HG03139 (cell line): ENCODE data around the gene KLC4.

Experiments used
- ATAC-seq: cut with Tn5 transposase; IDR thresholded peaks from one replicate; pipeline ENCODE4 v1.9.1; 2021; ENCODE audit not compliant: unreplicated experiment

KLC4 gene

DNA sequence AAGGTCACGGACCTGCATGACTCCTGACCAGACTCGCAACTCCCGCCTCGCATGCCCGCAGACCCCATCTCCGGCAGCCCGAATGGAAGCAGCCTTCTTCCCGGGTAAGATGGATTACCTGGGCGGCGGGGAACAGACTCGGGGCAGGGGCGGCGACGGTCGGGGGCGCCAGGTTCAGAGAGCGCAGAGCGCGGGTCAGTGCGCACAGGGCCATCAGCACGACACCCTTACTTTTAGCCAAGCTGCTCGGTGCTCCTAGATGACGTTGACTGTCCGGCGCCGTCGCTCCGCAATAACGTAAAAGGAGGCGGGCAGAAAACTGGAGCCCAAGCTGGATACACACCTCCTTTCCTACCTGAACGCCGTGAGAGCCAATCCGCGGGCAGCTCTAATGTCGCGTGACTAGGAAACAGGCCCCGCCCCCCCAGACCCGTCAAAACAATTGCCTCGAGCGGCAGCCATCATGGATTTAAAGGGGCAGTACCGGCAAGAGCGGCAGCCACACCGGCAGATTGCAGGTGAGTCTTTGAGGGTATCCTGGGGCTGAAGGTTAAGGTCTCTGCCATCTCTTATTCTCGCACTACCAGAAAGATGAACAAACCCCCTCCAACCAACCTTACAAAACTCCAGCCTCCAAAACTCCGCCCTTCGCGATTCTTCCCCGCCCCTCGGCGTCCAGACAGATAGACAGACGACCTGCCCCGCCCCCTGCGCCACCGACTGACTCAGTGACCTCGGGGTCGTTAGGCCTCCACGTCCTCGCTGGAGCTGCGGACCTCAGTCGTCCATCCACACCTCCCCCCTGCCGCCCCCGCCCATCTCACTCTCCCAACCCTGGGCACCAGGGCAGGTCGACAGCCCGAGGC lies at the start of gene KLC4, which contains the start of gene MRPL2:
Gene KLC4 (plus strand): TSS at position 464 of the 866 bp plus-strand sequence. CDS start 1,705 bp downstream, outside the sequence.
Gene MRPL2 (minus strand): TSS at position 267 of the 866 bp plus-strand sequence. CDS start 53 bp downstream, at position 214.
- peak; percentile 85 for ATAC-seq

DNA sequence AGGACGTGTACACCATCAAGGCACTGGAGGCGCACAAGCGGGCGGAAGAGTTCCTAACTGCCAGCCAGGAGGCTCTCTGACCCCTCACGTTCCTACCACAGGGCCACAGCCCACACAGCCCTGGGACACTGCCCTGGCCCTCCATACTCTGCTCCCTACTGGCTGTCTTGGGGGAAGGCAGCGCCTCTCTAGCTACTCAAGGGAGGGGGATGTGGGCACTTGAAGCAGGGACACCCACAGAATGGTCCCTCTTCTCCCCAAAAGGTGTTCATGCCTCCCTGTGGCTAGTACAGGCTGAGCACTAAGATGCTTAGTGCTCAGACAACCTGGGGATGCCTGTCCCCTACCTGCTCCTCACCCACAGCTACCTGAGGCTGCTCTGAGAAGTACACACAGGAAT lies 48.2 kb upstream of the KLC4 start:
- no peak for ATAC-seq

DNA sequence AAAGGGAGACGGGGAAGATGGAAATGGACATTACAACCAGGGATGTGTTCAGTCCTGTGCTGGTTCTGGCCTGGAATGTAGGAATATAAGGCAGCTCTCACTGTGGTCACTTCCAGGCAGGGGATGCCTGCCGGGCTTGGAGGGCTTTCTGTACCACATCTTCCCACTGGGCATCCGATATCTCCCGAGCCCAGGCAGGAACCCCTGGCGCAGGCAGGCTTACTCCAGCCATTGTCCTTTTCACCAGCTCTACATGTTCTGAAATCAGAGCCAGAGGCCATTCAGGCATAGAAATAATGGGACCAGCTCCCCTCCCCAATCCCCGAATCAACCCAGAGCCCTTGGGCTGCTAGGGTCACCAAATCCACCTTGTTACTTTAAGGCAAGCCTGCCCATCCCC lies 47.1 kb upstream of the KLC4 start:
- no peak for ATAC-seq

DNA sequence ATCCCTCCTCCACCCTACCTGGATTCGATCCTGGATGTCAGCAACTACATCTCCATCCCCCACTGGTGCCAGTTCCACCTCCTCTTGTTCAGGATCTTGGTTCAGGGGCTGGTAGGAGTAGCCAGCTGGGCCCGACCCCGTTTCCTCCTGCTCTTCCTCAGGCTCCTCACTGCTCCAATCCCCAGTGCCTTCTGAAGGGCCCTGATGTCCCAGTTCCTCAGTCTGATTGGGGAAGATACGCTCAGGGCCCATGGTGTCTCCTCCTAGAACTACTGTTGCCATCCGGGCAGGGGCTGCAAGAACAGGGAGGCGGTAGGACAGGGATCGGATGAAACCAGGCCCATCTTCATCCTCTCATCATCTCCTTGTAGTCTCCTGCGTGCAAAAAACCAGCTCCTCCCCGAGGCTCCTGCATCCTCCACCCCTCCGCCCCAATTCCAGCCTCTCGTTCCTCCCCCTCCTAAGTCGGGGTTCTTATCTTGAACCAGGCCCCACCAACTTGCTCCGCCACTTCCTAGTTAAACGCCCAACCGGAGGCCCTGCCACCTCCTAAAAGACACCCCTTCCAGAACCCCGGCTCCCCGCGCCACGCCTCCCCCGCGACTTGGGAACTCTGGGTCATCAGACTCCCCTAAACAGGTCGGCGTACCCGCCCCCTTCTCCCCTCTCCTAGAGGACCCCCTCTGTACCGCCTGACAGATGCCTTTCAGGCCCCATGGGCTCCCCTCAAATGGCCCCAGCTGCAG lies 46.2 kb upstream of the KLC4 start:
- ATAC-seq = peak; percentile 5

DNA sequence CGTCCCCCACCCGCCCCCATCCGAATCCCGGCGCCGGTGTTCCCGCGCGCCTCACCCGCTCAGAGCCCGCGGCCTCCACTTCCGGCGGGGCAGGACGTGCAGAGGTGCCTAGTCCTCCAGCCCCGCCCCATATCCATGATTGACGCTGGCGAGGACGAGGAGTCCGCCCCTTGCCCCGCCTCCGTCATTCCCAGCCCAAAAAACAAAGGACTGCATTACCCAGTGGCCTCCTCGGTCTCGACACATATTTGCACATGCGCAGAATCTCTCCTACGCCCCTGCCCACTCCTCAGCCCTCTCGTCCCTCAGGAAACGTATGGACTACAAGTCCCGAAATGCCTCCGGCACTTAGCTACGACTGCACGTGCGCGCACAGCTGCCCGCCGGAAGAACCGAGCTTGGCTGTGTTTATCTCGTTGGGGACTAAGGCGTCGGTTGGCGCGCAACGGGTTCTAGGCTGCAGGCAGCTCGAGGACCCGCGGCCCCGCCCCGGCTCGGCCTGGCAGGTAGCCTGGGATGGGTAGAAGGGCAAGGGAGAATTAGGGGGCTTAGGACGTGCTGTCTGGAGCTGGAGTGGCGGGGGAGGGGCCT lies 45.5 kb upstream of the KLC4 start, which contains the start of the genes KLHDC3 and MEA1:
Gene KLHDC3 (plus strand): TSS at position 407 of the 591 bp plus-strand sequence. CDS start 2,944 bp downstream, outside the sequence.
Gene MEA1 (minus strand): TSS at position 104 of the 591 bp plus-strand sequence. CDS start 133 bp downstream, outside the sequence.
- ATAC-seq = peak; percentile 83

DNA sequence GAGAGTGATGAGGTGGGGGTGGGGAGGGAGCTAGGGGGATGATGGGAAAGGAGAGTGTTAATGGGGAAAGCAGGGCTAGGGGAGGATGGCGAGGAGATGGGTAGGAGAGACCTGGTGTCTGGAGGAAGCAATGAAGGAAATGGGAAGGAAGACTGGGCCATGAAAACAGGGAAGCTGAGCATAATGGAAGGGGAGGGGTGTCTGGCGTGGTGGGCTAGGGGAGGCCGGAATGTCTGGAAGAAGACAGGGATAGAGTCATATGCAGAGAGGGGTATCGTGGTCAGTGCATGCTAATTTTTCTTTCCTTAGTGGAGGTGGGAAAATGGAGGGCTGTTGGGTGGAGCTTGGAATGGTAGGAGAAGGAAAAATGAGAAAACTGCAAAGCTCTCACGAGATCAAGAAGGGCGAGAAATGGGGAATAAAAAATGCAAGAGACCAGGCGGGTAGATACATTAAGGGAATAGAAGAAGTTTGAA lies 45.0 kb upstream of the KLC4 start:
- ATAC-seq = no peak

DNA sequence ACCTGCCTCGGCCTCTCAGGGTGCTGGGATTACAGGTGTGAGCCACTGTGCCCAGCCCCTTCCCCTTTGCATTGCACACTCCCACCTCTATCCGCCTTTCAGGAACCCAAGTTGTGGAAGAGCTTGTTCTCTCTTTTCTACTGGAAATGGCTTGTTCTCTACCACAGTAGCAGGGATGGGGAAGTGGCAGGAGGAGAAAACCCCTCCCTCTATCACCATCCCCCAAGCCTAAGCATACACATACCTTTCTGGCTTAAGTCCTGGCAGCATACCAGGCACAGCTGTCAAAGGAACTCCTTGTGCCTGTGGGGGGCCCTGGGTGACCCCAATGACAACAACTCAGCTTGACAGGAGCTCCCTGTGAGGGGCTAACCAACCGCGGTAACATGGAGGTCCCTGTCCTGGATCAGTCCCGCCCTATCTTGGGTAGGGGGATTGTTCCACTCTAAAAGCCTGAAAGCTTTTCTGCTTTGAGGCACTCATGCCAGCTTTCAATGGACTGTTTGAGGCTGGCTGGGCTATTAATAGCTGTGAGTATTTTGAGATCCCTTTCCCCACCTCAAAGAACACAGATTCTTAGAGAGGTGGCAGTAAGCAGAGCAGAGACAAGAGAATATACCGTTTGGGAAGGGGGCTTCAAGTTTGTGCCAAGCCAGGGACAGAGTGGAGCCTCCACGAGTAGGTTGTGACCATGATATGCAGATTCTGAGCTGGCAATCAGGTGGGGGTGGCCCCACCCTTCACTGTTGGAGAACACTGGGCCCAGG lies 43.1 kb upstream of the KLC4 start:
- no peak for ATAC-seq

DNA sequence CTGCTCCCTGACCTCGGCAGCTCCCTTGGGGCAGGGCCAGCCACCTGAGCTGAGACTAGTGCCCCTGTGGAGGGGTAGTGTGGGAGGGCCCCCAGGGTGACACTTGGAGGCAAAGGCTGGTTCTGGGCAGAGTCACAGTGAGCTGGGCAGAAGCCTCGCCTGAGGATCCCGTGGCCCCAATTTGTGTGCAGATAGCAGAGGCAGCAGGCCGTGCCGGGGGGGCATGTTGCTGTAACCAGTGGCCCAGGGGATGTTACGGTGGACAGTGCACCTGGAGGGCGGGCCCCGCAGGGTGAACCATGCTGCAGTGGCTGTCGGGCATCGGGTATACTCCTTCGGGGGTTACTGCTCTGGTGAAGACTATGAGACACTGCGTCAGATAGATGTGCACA lies 42.5 kb upstream of the KLC4 start:
- no peak for ATAC-seq

DNA sequence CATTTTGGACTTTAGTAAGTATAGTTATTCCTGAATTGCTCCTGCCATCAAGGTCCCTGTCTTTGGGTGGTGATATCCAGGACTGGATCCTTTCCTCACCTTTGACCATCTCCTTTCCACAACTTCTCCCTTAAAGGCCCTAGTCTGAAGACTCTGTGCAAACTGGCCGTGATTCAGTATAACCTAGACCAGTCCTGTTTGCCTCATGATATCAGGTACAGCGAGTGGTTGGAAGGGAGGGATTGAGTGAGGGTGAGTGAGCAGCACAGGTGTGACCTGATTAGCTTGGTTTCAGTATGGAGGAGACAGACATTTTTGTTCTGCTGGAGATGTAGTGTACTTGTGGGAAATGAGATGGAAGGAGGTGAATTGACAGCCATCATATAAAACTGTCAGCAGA lies 40.3 kb upstream of the KLC4 start:
- ATAC-seq = no peak

DNA sequence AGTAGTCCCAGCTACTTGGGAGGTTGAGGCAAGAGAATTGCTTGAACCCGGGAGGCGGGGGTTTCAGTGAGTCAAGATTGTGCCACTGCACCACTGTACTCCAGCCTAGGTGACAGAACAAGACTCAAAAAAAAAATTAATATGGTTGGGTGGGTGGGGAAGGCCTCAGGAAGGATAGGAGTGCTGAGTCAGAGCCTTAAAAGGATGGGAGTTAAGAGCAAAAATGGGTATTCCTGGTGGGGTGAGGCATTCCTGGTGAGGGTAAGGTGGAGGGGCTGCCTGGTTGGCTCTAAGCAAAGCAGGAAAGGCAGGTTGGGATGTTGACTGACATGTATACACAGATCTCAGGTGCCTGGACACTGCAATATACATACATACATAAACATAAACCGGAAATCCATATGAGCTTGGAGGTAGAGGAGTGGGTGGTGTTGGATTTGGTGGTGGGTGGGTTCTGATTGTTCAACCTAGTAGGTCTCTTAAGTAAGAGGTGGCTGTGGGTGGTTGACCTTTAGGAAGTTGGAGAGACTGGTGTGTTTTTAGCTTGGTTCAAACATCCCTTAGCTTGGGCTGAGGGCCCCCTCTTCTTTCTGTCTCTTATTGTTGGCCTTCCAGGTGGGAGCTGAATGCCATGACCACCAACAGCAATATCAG lies 39.3 kb upstream of the KLC4 start:
- no peak for ATAC-seq

DNA sequence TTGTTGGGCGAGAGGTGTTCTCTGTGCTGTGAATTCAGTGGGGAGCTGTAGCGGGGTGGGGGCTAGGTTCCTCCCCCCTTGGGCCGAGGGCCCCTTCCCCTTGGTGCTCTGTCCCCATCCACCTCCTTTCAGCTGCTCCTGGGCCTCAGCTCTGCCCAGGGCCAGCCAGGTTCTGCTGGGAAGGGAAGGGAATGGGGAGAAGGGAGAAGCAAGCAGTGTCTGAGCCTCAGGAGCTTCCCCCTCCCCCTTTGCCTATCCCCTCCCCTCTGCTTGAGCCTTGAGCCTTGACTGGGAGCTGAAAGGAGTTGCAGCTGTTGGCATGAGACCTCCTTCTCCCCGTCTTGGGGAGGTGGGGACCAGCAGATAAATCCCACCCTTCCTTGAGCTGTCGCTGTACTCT lies 38.6 kb upstream of the KLC4 start:
- ATAC-seq = no peak

DNA sequence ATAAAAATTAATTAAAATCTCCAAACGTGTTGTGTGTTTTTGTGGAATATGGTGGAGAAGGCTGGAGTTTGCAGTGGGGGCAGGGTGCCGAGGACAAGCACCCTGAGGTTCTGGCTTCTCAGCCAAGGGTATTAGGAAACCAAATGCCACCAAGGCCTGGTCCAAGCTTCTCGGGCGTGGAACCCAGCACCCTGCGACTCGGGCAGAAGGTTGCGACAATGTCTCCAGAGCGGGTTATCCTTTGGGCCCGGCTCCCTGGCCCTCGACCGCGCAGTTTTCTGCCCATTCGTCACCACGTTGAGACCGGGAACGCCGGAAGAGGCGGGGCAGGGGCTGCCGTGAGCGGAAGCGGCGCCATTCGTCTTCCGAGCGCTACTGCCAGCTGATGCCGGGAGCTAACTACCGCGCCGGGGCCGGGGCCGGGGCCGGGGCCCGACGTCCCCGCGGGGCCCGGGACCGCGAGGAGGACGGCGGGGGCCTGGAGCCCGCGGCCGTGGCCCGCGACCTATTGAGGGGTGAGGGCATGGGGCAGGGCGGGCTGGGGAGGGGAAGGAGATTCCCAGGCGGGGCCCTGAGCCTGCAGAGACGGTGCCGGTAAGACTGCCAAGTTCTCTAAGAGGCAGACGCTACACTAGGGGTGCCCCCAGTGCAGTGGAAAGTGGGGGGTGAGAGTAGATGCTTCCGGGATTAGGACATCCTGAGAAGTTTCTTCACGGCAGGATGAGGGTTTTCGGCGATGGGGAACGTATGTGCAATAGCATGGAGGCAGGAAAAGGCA lies 38.0 kb upstream of the KLC4 start, which contains the start of gene RRP36:
Gene RRP36 (plus strand): TSS at position 354 of the 778 bp plus-strand sequence. CDS start 32 bp downstream, at position 386.
- ATAC-seq = peak; percentile 69

DNA sequence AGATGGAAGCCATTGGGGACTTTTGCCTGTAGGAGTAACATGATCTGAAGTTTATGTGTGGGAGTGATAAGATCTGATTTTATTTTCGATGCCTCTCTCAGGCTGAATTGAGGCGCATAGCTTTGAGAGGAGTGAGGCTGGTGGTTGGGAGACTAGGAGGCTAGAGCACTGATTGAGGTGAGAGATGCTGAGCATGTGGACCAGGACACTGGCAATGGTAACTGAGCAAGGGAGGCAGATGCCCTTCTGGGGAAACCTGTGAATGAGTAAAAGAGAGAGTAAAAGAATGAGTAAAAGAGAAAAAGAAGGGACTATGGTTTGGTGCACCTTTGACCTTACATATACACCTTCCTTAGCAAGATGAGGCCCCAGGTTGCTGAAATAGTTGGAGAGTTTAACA lies 35.0 kb upstream of the KLC4 start:
- ATAC-seq = no peak

DNA sequence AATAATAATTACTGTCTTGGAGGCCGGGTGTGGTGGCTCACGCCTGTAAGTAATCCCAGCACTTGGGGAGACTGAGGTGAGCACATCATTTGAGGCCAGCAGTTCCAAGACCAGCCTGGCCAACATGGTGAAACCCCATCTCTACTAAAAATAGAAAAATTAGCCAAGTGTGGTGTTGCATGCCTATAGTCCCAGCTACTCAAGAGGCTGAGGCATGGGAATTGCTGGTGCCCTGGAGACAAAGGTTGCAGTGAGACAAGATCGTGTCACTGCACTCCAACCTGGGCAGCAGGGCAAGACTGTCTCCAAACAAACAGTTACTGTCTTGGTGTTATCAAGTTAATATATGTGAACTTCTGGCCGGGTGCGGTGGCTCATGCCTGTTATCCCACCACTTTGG lies 33.1 kb upstream of the KLC4 start:
- ATAC-seq = no peak

DNA sequence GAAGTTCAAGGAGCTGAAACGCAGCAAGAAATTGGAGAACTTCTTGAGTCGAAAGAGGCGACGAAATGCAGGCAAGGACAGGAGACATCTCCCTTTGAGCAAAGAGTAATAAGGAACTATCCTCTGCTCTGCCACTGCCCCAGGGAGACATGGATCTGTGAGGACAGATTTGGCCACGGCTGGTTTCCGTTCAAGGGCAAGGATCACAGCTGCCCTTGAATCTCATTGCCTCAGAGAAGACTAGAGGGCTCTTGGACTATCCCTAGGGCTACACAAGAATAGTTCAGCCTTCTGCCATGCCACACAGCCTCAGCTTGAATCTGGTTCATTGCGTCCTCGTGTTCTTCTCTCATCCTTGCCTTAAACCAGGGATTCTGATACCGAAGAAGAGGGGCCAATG lies 30.3 kb upstream of the KLC4 start:
- no peak for ATAC-seq

DNA sequence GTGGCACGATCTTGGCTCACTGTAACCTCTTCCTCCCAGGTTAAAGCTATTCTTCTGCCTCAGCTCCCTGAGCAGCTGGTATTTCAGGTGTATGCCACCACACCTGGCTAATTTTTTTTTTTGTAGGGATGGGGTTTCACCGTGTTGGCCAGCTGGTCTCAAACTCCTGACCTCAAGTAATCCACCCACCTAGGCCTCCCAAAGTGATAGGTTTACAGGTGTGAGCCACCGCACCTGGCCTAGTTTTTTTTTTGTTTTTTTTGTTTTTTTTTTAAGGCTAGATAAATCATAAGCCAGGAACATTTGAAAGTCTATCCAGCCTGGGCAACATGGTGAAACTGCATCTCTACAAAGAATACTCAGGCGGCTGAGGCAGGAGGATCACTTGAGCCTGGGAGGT lies 27.1 kb upstream of the KLC4 start:
- no peak for ATAC-seq

DNA sequence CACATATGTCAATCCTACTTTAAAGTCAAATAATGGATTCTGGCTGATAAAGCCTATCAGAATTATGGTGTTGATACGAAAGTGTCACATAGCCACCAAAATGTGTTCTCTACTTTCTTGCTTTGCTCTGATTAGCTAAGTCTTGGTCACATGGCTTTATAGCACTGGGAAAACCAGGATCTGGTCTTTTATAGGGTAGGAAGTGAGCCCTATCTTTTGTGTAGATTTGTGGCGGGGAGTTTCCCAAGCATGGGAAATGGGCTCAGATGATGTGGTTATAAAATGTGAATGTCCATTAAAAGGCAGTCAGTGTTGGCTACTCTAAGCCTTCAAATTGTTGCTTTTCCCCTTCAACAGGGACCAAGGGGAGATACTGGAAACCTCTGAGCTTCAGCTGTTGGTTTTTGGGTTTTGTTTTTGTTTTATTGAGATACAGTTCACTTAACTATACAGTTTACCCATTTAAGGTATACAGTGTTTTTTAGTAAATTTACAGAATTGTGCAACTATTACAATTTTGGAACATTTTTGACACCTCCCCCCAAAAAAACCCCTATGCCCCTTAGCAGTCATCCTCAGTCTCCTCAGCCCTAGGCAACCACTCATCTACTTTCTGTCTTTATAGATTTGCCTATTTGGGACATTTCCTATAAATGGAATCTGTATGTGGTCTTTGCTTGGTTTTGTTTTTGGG lies 25.8 kb upstream of the KLC4 start:
- ATAC-seq = no peak

DNA sequence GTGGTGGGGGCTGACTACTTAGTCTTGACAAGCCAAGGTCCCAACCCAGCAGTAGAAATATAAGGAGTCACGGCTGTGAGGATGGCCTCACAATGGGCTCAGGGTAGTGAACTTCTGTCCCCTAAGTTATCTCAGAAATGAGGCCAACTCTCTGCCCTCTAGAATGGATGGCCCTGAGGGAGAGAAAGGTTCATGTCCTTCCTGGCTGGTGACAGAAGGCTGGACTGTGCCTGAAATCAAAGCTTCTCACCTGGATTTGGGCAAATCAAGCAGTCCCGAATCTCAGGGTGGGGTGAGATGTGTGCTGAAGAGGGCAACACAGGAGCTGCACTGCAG lies 25.3 kb upstream of the KLC4 start:
- no peak for ATAC-seq
